K562 (cell line): Measurements from ENCODE around the gene TAF8. TPM values are rescaled to one million over a fixed set of nuclear protein-coding genes. Genes with fewer than 3 reads are reported as not detected.

ENCODE experiments used
- ATF3 ChIP-seq, 2 experiments: fragments of 450-650 bp in 1 of 2; sonication (generic) in 1 of 2; formaldehyde crosslinking in 1 of 2; IDR thresholded peaks in 1 of 2; conservative IDR thresholded peaks in 1 of 2; 2 replicates each; pipeline versions ENCODE4 v1.6.1 to v1.8.1; 2016 to 2023; ENCODE audit warnings: mild to moderate bottlenecking in 2 of 2, moderate library complexity in 2 of 2, inconsistent platforms in 1 of 2, missing genetic modification reagents in 1 of 2
- BCLAF1 ChIP-seq, 2 experiments: fragments of 450-650 bp in 1 of 2; IDR thresholded peaks; 2 replicates each; pipeline ENCODE4 v1.6.1; 2011 to 2017; ENCODE audit warnings: low read depth in 2 of 2, antibody characterized with exemption in 1 of 2, borderline replicate concordance in 1 of 2, low read length in 1 of 2, mild to moderate bottlenecking in 1 of 2, mixed read lengths in 1 of 2; ENCODE audit not compliant: control insufficient read depth in 1 of 2
- DIDO1 ChIP-seq: fragments of 450-650 bp; IDR thresholded peaks from 2 replicates; pipeline ENCODE4 v1.6.1; 2016; ENCODE audit warnings: low read depth, missing biosample characterization, missing genetic modification characterization
- E2F8 ChIP-seq: fragments of 450-650 bp; IDR thresholded peaks from 2 replicates; pipeline ENCODE4 v1.7.1; 2018; ENCODE audit warnings: mild to moderate bottlenecking, low read depth; ENCODE audit not compliant: partially characterized antibody
- KAT2B ChIP-seq: IDR thresholded peaks from one replicate; pipeline ENCODE4 v1.6.1; 2012; ENCODE audit warnings: low read depth, mild to moderate bottlenecking, control low read depth, inconsistent platforms, low read length, moderate library complexity
- MAZ ChIP-seq, 2 experiments: fragments of 450-650 bp in 1 of 2; sonication (generic) in 1 of 2; formaldehyde crosslinking; IDR thresholded peaks in 1 of 2; conservative IDR thresholded peaks in 1 of 2; 2 replicates each; pipeline versions ENCODE4 v1.4.0 to v1.5.0; 2020; ENCODE audit warnings: mild to moderate bottlenecking in 1 of 2, missing genetic modification reagents in 1 of 2
- MYBL2 ChIP-seq, 2 experiments: fragments of 450-650 bp in 1 of 2; sonication (generic) in 1 of 2; formaldehyde crosslinking in 1 of 2; IDR thresholded peaks; 2 replicates each; pipeline versions ENCODE4 v1.6.1 to v1.8.1; 2017 to 2022; ENCODE audit warnings: borderline replicate concordance in 1 of 2, inconsistent platforms in 1 of 2, low read depth in 1 of 2, mild to moderate bottlenecking in 1 of 2, missing genetic modification reagents in 1 of 2, moderate library complexity in 1 of 2
- NELFE ChIP-seq: IDR thresholded peaks from 2 replicates; pipeline ENCODE4 v1.6.1; 2011; ENCODE audit warnings: mild to moderate bottlenecking; ENCODE audit not compliant: insufficient read depth, insufficient read length
- PHF8 ChIP-seq: fragments of 200-600 bp; sonication (generic); IDR thresholded peaks from 2 replicates; pipeline ENCODE4 v1.6.1; 2012; ENCODE audit warnings: mixed run types, mild to moderate bottlenecking, inconsistent platforms, low read length, moderate library complexity, borderline replicate concordance
- RAD21 ChIP-seq, 2 experiments: fragments of 250-450 bp in 1 of 2; fragments of 450-650 bp in 1 of 2; sonication (Bioruptor Pico) in 1 of 2; formaldehyde crosslinking in 1 of 2; IDR thresholded peaks in 1 of 2; conservative IDR thresholded peaks in 1 of 2; 2 replicates each; pipeline versions ENCODE4 v1.4.0 to v1.8.0; 2020 to 2022; ENCODE audit warnings: mild to moderate bottlenecking in 2 of 2, moderate library complexity in 1 of 2
- RBBP5 ChIP-seq: fragments of 200-600 bp; sonication (generic); IDR thresholded peaks from 2 replicates; pipeline ENCODE4 v1.6.1; 2012; ENCODE audit warnings: borderline replicate concordance, mild to moderate bottlenecking, low read length, control low read depth, inconsistent platforms; ENCODE audit not compliant: insufficient read depth, poor library complexity, severe bottlenecking
- SRSF9 ChIP-seq: fragments of 200-400 bp; formaldehyde crosslinking; IDR thresholded peaks from 2 replicates; pipeline ENCODE4 v1.6.1; 2017; ENCODE audit warnings: low read depth, low read length, borderline replicate concordance
- STAT5B ChIP-seq: fragments of 250-450 bp; sonication (Bioruptor Pico); IDR thresholded peaks from 2 replicates; pipeline ENCODE4 v1.8.0; 2021; ENCODE audit warnings: mild to moderate bottlenecking, inconsistent platforms
- ZC3H8 ChIP-seq: fragments of 450-650 bp; IDR thresholded peaks from 2 replicates; pipeline ENCODE4 v1.6.1; 2017
- ZSCAN29 ChIP-seq: fragments of 450-650 bp; IDR thresholded peaks from 2 replicates; pipeline ENCODE4 v1.6.1; 2017
- polyA plus RNA-seq, 8 experiments: library from polyadenylated mRNA; depleted of rRNA in 4 of 8; stranded (reverse) in 5 of 8; unstranded in 3 of 8; fragments of >200 nt; fragmentation: Nextera tagmentation in 2 of 8; fragmentation: Illumina TruSeq in 1 of 8; extraction: Ambion mirVana in 2 of 8; extraction: Trizol in 1 of 8; gene quantifications; 2 replicates each; pipeline versions ENCODE4 v1.2.1 to v1.2.3, GENCODE V29; 2011 to 2014; ENCODE audit warnings: inconsistent platforms in 1 of 8, missing spikeins in 1 of 8
- total RNA-seq, 7 experiments: library from RNA; depleted of rRNA in 6 of 7; stranded (reverse); fragments of >200 nt in 6 of 7; fragmentation: Illumina TruSeq in 2 of 7; extraction: Trizol in 2 of 7; gene quantifications; 2 replicates each; pipeline versions ENCODE4 v1.2.1 to v1.2.3, GENCODE V29; 2011 to 2021; ENCODE audit warnings: low replicate concordance in 1 of 7

The TAF8 gene
- total and polyA plus RNA-seq, 9 of the 15 experiments (the other 6 are each of a cell fraction or from before 2014, with no cell fraction given), result 29.4 to 84.0 (median 52.6) TPM

GRCh38 chr6:42030585-42031506 lies 19.5 kb upstream of the TAF8 start (continued):
- TF ChIP-seq BCLAF1 (IDR thresholded peaks at IDR 0.05; ENCODE audit: borderline replicate concordance in 1 of 2, control insufficient read depth in 1 of 2, low read depth in 2 of 2, low read length in 1 of 2) (no peak), MYBL2 (IDR thresholded peaks at IDR 0.05; ENCODE audit: low read depth) (no peak), MYBL2 (CRISPR knock-in tag; IDR thresholded peaks at IDR 0.05; ENCODE audit: borderline replicate concordance) (no peak), MAZ (CRISPR knock-in tag; conservative IDR thresholded peaks at IDR 0.05 in 1 of 2, IDR thresholded peaks at IDR 0.05 in 1 of 2) (peak; percentile 51 to 64), STAT5B (no peak), DIDO1 (tag) (no peak), RBBP5 (peak; percentile 42), SRSF9 (no peak), PHF8 (peak; percentile 52; the same call in 1 of the 2 replicates), RAD21 (CRISPR knock-in tag; conservative IDR thresholded peaks at IDR 0.05 in 1 of 2, IDR thresholded peaks at IDR 0.05 in 1 of 2) (0 out of 4 replicates have a peak, but pooled peaks of 1 of the 2 experiments have one; percentile 7), ATF3 (IDR thresholded peaks at IDR 0.05) (peak; percentile 58; the same call in 1 of the 2 replicates), ATF3 (CRISPR knock-in tag; conservative IDR thresholded peaks at IDR 0.05) (no peak), NELFE (no peak), E2F8 (no peak), KAT2B (no peak), ZSCAN29 (no peak), ZC3H8 (no peak)
